HepG2 (cell line): ENCODE measurements around the gene ZBTB45. TPM values are rescaled to one million over a fixed set of nuclear protein-coding genes. Genes with fewer than 3 reads are reported as not detected.
A peak's percentile ranks its signal among the peaks of the same experiment; 100 is the strongest.

Experiments
- CCAR2 ChIP-seq: fragments of 200-400 bp; formaldehyde crosslinking; optimal IDR thresholded peaks from 2 replicates; pipeline ENCODE3; 2018; ENCODE audit warnings: low read depth, mild to moderate bottlenecking, low read length, moderate library complexity
- CCDC6 ChIP-seq: sonication (generic); formaldehyde crosslinking; IDR thresholded peaks from 2 replicates; pipeline ENCODE4 v1.8.1; 2022; ENCODE audit warnings: mild to moderate bottlenecking, missing genetic modification reagents, moderate library complexity
- FOXK1 ChIP-seq: sonication (generic); formaldehyde crosslinking; IDR thresholded peaks from 2 replicates; pipeline ENCODE4 v1.4.0; 2020; ENCODE audit warnings: low read depth, missing genetic modification reagents, borderline replicate concordance
- PHF21A ChIP-seq: sonication (generic); formaldehyde crosslinking; IDR thresholded peaks from 2 replicates; pipeline ENCODE4 v1.5.0; 2020; ENCODE audit warnings: mild to moderate bottlenecking, missing genetic modification reagents
- SALL2 ChIP-seq: sonication (generic); formaldehyde crosslinking; IDR thresholded peaks from 2 replicates; pipeline ENCODE4 v1.8.1; 2023; ENCODE audit warnings: mild to moderate bottlenecking, missing genetic modification reagents, inconsistent platforms
- WIZ ChIP-seq: sonication (generic); formaldehyde crosslinking; IDR thresholded peaks from 2 replicates; pipeline ENCODE4 v1.5.1; 2020; ENCODE audit warnings: mild to moderate bottlenecking, missing genetic modification reagents
- ZNF121 ChIP-seq: sonication (generic); formaldehyde crosslinking; IDR thresholded peaks from 2 replicates; pipeline ENCODE4 v1.5.0; 2020; ENCODE audit warnings: mild to moderate bottlenecking, missing genetic modification reagents
- ZNF713 ChIP-seq: sonication (generic); formaldehyde crosslinking; IDR thresholded peaks from 2 replicates; pipeline ENCODE4 v1.4.0; 2020; ENCODE audit warnings: mild to moderate bottlenecking, missing genetic modification reagents
- ZSCAN22 ChIP-seq: sonication (generic); formaldehyde crosslinking; IDR thresholded peaks from 2 replicates; pipeline ENCODE4 v1.4.0; 2020; ENCODE audit warnings: mild to moderate bottlenecking, missing genetic modification reagents
- polyA plus RNA-seq, 8 experiments: library from polyadenylated mRNA; depleted of rRNA in 3 of 8; stranded (reverse) in 7 of 8; unstranded in 1 of 8; fragments of >200 nt; fragmentation: Illumina TruSeq in 4 of 8; extraction: Trizol in 4 of 8; gene quantifications; 2 replicates each; pipeline versions ENCODE4 v1.2.1 to v1.2.3, GENCODE V29; 2011 to 2016; ENCODE audit warnings: low read depth in 4 of 8, missing spikeins in 1 of 8, mixed read lengths in 1 of 8; ENCODE audit not compliant: insufficient read depth in 1 of 8
- total RNA-seq, 5 experiments: library from RNA; depleted of rRNA; stranded (reverse); fragments of >200 nt; fragmentation: Illumina TruSeq; extraction: Trizol; gene quantifications; 2 replicates each; pipeline ENCODE4 v1.2.3, GENCODE V29; 2016; ENCODE audit warnings: low read depth in 1 of 5
- TF ChIP-seq, protein P1 (sequence below): sonication (generic); formaldehyde crosslinking; IDR thresholded peaks from 2 replicates; pipeline ENCODE4 v1.4.0; 2020; ENCODE audit warnings: missing genetic modification reagents, borderline replicate concordance
- TF ChIP-seq, protein P2 (sequence below): sonication (generic); formaldehyde crosslinking; IDR thresholded peaks from one replicate; pipeline ENCODE4 v1.5.1; 2020; ENCODE audit warnings: mild to moderate bottlenecking, missing genetic modification reagents; ENCODE audit errors: not compliant biosample characterization
- TF ChIP-seq, protein P3 (sequence below): sonication (generic); formaldehyde crosslinking; IDR thresholded peaks from 2 replicates; pipeline ENCODE4 v1.8.0; 2022; ENCODE audit warnings: missing genetic modification reagents, mild to moderate bottlenecking, borderline replicate concordance
- TF ChIP-seq, protein P4 (sequence below): sonication (generic); formaldehyde crosslinking; IDR thresholded peaks from 2 replicates; pipeline ENCODE4 v1.8.1; 2023; ENCODE audit warnings: mild to moderate bottlenecking, moderate library complexity, missing genetic modification reagents

Gene ZBTB45
- total and polyA plus RNA-seq, 2 of the 13 experiments (the other 11 are each of a cell fraction or from before 2014, with no cell fraction given): 3.0 to 3.7 TPM

DNA sequence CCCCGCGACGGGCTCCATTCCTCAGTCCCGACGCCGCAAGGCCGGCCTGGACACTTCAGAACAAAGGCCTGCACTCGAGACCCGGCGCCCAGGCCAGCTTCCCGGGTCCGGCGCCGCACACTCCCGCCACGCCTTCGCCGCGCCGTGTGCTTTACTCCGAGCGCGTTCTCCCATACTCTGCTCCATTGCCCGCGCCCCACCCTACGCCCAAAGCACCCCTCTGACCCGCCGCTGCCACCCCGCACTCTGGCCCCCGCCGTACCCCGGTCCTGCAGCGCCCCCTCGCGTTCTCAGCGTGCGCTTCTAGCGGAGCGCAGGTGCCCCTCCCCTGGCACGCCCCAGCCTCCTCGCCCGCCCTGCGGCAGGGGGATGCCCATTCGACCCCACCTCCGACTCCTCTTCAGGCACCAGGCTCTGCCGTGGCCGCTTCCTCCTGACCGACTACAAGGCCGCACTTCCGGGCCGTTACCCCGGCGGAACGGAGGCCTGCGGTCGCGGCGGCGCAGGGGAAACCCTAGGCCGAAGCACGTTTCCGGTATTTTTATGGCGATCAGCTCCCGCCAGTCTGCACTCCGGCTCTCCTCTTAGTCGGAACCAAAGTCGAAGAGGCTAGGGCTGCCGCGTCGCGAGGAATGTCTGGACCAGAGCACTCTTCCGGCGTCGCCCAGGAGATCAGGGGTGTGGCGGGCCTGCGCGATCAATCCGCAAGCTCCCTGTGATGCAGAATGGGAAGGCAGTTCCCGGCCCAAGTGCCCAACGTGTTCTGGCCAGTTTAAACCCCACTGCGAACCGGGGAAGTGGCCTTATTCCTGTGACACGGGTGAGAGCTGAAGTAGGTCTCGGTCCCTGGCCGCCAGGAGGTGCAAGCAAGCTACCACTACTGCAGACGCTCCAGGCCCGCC, at the start of gene ZBTB45 (continued):
- TF ChIP-seq, protein P1, sequence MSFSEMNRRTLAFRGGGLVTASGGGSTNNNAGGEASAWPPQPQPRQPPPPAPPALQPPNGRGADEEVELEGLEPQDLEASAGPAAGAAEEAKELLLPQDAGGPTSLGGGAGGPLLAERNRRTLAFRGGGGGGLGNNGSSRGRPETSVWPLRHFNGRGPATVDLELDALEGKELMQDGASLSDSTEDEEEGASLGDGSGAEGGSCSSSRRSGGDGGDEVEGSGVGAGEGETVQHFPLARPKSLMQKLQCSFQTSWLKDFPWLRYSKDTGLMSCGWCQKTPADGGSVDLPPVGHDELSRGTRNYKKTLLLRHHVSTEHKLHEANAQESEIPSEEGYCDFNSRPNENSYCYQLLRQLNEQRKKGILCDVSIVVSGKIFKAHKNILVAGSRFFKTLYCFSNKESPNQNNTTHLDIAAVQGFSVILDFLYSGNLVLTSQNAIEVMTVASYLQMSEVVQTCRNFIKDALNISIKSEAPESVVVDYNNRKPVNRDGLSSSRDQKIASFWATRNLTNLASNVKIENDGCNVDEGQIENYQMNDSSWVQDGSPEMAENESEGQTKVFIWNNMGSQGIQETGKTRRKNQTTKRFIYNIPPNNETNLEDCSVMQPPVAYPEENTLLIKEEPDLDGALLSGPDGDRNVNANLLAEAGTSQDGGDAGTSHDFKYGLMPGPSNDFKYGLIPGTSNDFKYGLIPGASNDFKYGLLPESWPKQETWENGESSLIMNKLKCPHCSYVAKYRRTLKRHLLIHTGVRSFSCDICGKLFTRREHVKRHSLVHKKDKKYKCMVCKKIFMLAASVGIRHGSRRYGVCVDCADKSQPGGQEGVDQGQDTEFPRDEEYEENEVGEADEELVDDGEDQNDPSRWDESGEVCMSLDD (CRISPR knock-in tag): peak; percentile 70; the same call in 1 of the 2 replicates
- TF ChIP-seq WIZ (CRISPR knock-in tag) (0 out of 2 replicates have a peak, but pooled peaks have one; percentile 20), FOXK1 (peak; percentile 98), CCDC6 (CRISPR knock-in tag) (peak; percentile 95; the same call in 1 of the 2 replicates), CCAR2 (peak; percentile 59), PHF21A (peak; percentile 93), ZNF121 (CRISPR knock-in tag) (peak; percentile 66), ZNF713 (CRISPR knock-in tag) (peak; percentile 86), ZSCAN22 (peak; percentile 84; the same call in 1 of the 2 replicates), SALL2 (CRISPR knock-in tag) (peak; percentile 89)
- TF ChIP-seq, protein P2, sequence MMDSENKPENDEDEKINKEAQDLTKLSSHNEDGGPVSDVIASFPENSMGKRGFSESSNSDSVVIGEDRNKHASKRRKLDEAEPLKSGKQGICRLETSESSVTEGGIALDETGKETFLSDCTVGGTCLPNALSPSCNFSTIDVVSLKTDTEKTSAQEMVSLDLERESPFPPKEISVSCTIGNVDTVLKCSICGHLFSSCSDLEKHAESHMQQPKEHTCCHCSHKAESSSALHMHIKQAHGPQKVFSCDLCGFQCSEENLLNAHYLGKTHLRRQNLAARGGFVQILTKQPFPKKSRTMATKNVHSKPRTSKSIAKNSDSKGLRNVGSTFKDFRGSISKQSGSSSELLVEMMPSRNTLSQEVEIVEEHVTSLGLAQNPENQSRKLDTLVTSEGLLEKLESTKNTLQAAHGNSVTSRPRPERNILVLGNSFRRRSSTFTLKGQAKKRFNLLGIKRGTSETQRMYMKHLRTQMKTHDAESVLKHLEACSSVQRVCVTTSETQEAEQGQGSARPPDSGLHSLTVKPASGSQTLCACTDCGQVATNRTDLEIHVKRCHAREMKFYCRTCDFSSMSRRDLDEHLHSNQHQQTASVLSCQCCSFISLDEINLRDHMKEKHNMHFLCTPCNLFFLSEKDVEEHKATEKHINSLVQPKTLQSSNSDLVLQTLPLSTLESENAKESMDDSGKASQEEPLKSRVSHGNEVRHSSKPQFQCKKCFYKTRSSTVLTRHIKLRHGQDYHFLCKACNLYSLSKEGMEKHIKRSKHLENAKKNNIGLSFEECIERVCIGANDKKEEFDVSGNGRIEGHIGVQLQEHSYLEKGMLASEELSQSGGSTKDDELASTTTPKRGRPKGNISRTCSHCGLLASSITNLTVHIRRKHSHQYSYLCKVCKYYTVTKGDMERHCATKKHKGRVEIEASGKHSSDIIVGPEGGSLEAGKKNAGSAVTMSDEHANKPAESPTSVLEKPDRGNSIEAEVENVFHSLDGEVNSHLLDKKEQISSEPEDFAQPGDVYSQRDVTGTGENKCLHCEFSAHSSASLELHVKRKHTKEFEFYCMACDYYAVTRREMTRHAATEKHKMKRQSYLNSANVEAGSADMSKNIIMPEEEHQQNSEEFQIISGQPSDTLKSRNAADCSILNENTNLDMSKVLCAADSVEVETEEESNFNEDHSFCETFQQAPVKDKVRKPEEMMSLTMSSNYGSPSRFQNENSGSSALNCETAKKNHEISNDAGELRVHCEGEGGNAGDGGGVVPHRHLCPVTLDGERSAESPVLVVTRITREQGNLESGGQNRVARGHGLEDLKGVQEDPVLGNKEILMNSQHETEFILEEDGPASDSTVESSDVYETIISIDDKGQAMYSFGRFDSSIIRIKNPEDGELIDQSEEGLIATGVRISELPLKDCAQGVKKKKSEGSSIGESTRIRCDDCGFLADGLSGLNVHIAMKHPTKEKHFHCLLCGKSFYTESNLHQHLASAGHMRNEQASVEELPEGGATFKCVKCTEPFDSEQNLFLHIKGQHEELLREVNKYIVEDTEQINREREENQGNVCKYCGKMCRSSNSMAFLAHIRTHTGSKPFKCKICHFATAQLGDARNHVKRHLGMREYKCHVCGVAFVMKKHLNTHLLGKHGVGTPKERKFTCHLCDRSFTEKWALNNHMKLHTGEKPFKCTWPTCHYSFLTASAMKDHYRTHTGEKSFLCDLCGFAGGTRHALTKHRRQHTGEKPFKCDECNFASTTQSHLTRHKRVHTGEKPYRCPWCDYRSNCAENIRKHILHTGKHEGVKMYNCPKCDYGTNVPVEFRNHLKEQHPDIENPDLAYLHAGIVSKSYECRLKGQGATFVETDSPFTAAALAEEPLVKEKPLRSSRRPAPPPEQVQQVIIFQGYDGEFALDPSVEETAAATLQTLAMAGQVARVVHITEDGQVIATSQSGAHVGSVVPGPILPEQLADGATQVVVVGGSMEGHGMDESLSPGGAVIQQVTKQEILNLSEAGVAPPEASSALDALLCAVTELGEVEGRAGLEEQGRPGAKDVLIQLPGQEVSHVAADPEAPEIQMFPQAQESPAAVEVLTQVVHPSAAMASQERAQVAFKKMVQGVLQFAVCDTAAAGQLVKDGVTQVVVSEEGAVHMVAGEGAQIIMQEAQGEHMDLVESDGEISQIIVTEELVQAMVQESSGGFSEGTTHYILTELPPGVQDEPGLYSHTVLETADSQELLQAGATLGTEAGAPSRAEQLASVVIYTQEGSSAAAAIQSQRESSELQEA (CRISPR knock-in tag): peak; percentile 86
- TF ChIP-seq, protein P3, sequence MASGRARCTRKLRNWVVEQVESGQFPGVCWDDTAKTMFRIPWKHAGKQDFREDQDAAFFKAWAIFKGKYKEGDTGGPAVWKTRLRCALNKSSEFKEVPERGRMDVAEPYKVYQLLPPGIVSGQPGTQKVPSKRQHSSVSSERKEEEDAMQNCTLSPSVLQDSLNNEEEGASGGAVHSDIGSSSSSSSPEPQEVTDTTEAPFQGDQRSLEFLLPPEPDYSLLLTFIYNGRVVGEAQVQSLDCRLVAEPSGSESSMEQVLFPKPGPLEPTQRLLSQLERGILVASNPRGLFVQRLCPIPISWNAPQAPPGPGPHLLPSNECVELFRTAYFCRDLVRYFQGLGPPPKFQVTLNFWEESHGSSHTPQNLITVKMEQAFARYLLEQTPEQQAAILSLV (CRISPR knock-in tag): no peak; the same call in 1 of the 2 replicates
- TF ChIP-seq, protein P4, sequence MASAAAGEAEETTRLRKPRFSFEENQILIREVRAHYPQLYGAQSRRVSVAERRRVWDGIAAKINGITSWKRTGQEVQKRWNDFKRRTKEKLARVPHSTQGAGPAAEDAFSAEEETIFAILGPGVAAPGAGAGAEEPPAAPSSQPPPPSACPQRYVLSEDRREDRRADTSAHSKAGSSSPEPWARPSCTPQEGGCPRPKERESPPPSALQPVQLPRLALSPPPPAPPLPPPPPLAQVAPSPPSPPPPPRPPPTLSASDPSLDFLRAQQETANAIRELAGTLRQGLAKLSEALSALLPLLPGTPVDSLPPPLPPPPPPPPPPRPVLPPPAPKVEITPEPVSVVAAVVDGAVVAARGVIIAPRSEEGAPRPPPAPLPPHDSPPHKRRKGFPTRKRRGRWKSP (CRISPR knock-in tag): peak; percentile 85; the same call in 1 of the 2 replicates
